Smooth muscle cell (in vitro differentiated cells): ENCODE results near the gene ZNF574. TPM values are rescaled to one million over a fixed set of nuclear protein-coding genes. Genes with fewer than 3 reads are reported as not detected.
"Not testable (repeated sequence)": the region's sequence is repeated elsewhere in the genome, so short reads cannot be mapped to it uniquely, and the experiment has no call there.

Experiments
- DNase-seq: peaks from one replicate; lab custom pipeline; 2025; ENCODE audit not compliant: unreplicated experiment; lab: John Stamatoyannopoulos, UW
- H2AFZ ChIP-seq: fragments of 200-600 bp; sonication (generic); 2 replicates; pipeline ENCODE4 v1.6.0; 2016; ENCODE audit warnings: antibody characterized with exemption, low read depth, mild to moderate bottlenecking
- H3F3A ChIP-seq: fragments of 200-600 bp; sonication (generic); 2 replicates; pipeline ENCODE4 v1.6.0; 2017; ENCODE audit warnings: antibody characterized with exemption, low read depth
- H3K27ac ChIP-seq: fragments of 200-600 bp; sonication (generic); 2 replicates; pipeline ENCODE4 v1.5.1; 2016; ENCODE audit warnings: low read depth, mild to moderate bottlenecking
- H3K27me3 ChIP-seq: fragments of 200-600 bp; sonication (generic); 2 replicates; pipeline ENCODE4 v1.6.1; 2016; ENCODE audit warnings: low read depth, mild to moderate bottlenecking
- H3K36me3 ChIP-seq: fragments of 200-600 bp; sonication (generic); 2 replicates; pipeline ENCODE4 v1.5.1; 2016; ENCODE audit warnings: low read depth
- H3K4me1 ChIP-seq: fragments of 200-600 bp; sonication (generic); 2 replicates; pipeline ENCODE4 v1.5.1; 2016; ENCODE audit warnings: low read depth
- H3K4me2 ChIP-seq: fragments of 200-600 bp; sonication (generic); 2 replicates; pipeline ENCODE4 v1.6.0; 2016; ENCODE audit warnings: mild to moderate bottlenecking
- H3K4me3 ChIP-seq: fragments of 200-600 bp; sonication (generic); 2 replicates; pipeline ENCODE4 v1.5.1; 2016; ENCODE audit warnings: mild to moderate bottlenecking
- H3K79me2 ChIP-seq: fragments of 200-600 bp; sonication (generic); 2 replicates; pipeline ENCODE4 v1.6.0; 2016; ENCODE audit warnings: low read depth, mild to moderate bottlenecking
- H3K9ac ChIP-seq: fragments of 200-600 bp; sonication (generic); 2 replicates; pipeline ENCODE4 v1.6.0; 2016; ENCODE audit warnings: low read depth
- H3K9me3 ChIP-seq: fragments of 200-600 bp; sonication (generic); replicated peaks from 2 replicates; pipeline ENCODE4 v1.5.1; 2016; ENCODE audit warnings: low read depth
- H4K20me1 ChIP-seq: fragments of 200-600 bp; sonication (generic); 2 replicates; pipeline ENCODE4 v1.6.0; 2016; ENCODE audit warnings: low read depth
- WGBS: methylation state at CpG from one replicate; pipeline ENCODE4 v1.1.7; 2016; ENCODE audit warnings: low lambda C conversion rate; 5-methylcytosine and 5-hydroxymethylcytosine counted together
- polyA plus RNA-seq: library from polyadenylated mRNA; unstranded; fragments of >200 nt; fragmentation: Nextera tagmentation; extraction: Ambion mirVana; gene quantifications from 2 replicates; pipeline ENCODE4 v1.2.1, GENCODE V29; 2016
- total RNA-seq: library from RNA; depleted of rRNA; stranded (reverse); fragments of >200 nt; gene quantifications from 2 replicates; pipeline ENCODE4 v1.2.3, GENCODE V29; 2014
- TF ChIP-seq, protein P1 (sequence below): fragments of 200-600 bp; sonication (generic); IDR thresholded peaks from 2 replicates; pipeline ENCODE4 v1.5.1; 2017; ENCODE audit warnings: borderline replicate concordance, mild to moderate bottlenecking, antibody characterized with exemption; ENCODE audit not compliant: insufficient read depth, poor library complexity, severe bottlenecking

ZNF574 gene
- total and polyA plus RNA-seq, 2 experiments from 2014 or later, result 8.9 to 20.5 TPM

DNA sequence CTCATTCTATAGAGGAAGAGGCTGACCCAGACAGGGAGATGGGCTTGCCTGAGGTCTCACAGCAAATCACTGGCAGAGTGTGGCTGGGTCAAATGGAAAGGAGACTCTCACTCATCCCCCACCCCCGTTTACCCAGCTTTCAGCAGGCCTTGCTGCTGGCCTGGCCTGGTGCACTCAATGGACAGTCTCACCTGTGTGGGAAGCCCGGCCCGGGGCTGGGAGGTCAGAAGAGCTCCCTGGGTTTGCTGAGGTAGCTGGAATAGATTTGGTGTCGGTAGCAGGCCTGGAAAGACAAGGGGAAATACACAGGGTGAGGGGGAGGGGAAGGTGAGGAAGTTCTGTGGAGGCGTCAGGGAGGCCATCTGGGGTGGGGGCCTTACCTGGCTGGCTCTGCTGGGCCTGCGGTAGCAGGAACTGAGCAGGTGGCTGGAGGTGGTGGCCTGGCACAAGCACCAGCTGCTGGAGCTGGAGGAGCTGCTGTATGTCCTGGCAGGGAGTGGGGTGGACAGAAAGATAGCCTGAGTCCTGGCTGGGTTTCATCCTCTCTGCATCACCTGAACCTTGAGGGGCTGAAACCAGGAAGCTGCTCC lies 23.5 kb downstream of the ZNF574 start:
- Histone ChIP-seq H3K79me2 (no peaks in the 10 kb centered on the region), H3K27me3 (peaks cover 8% of the 10 kb centered on the region), H2AFZ (no peak overlapping the region), H3K4me1 (no peaks in the 10 kb centered on the region), H3K9ac (no peak overlapping the region), H3K36me3 (no peaks in the 10 kb centered on the region), H3F3A (no peaks in the 10 kb centered on the region), H4K20me1 (no peaks in the 10 kb centered on the region), H3K4me2 (no peak overlapping the region), H3K27ac (no peak overlapping the region), H3K9me3 (no peaks in the 10 kb centered on the region), H3K4me3 (no peak overlapping the region)
- no peak for DNase-seq
- TF ChIP-seq, protein P1, sequence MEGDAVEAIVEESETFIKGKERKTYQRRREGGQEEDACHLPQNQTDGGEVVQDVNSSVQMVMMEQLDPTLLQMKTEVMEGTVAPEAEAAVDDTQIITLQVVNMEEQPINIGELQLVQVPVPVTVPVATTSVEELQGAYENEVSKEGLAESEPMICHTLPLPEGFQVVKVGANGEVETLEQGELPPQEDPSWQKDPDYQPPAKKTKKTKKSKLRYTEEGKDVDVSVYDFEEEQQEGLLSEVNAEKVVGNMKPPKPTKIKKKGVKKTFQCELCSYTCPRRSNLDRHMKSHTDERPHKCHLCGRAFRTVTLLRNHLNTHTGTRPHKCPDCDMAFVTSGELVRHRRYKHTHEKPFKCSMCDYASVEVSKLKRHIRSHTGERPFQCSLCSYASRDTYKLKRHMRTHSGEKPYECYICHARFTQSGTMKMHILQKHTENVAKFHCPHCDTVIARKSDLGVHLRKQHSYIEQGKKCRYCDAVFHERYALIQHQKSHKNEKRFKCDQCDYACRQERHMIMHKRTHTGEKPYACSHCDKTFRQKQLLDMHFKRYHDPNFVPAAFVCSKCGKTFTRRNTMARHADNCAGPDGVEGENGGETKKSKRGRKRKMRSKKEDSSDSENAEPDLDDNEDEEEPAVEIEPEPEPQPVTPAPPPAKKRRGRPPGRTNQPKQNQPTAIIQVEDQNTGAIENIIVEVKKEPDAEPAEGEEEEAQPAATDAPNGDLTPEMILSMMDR, result no peak
- WGBS, result 70% methylated on average over 6 of the region's 6 CpGs

GRCh38 chr19:42100241-42100640 lies 24.3 kb downstream of the ZNF574 start:
- H4K20me1 ChIP-seq, H3K4me1 ChIP-seq: not testable (repeated sequence)
- WGBS, result 65% methylated on average over 10 of the region's 10 CpGs

GRCh38 chr19:42102877-42103276 lies 26.9 kb downstream of the ZNF574 start:
- TF ChIP-seq, protein P1, result no peak
- WGBS, result 66% methylated on average over 2 of the region's 2 CpGs

More at GRCh38 chr19:42100241-42100640, 24.3 kb downstream of the ZNF574 start:
- H3K27ac ChIP-seq, H3K9me3 ChIP-seq, H3K4me3 ChIP-seq, H3K79me2 ChIP-seq, H3K4me2 ChIP-seq, DNase-seq, H2AFZ ChIP-seq, H3K27me3 ChIP-seq, H3F3A ChIP-seq, H3K36me3 ChIP-seq, H3K9ac ChIP-seq: not testable (repeated sequence)

DNA sequence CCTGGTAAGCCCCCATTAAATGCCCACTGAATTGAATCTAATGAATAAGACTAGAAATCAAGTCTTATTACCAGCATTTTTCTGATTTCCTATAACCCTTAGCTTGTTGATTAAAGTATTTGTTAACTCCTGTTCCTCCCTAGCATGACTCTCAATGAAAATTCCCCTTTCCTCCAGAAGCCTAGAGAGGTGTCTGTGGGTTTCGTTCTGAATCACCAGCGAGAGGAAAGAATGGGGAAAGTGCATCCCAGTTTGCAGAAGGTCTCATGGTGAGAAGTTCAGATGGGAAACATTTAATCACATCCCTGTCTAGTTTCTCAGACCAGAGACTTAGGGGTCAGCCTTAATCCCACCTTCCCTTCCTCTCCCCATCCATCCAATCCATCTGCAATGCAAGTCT lies 29.4 kb downstream of the ZNF574 start:
- no peak overlapping the region for H3K9ac ChIP-seq
- no peak overlapping the region for H2AFZ ChIP-seq
- no peaks in the 10 kb centered on the region for H3F3A ChIP-seq
- no peaks in the 10 kb centered on the region for H4K20me1 ChIP-seq
- WGBS, result 69% methylated on average over 2 of the region's 2 CpGs
- H3K4me3 ChIP-seq, result no peak overlapping the region
- DNase-seq, result no peak
- H3K27ac ChIP-seq, result no peak overlapping the region
- no peaks in the 10 kb centered on the region for H3K4me1 ChIP-seq
- no peaks in the 10 kb centered on the region for H3K36me3 ChIP-seq
- TF ChIP-seq, protein P1, result no peak
- no peaks in the 10 kb centered on the region for H3K9me3 ChIP-seq
- H3K27me3 ChIP-seq, result peaks cover 4% of the 10 kb centered on the region
- H3K4me2 ChIP-seq, result no peak overlapping the region
- H3K79me2 ChIP-seq, result no peaks in the 10 kb centered on the region

More at GRCh38 chr19:42102877-42103276, 26.9 kb downstream of the ZNF574 start:
- Histone ChIP-seq H4K20me1 (no peaks in the 10 kb centered on the region), H3K4me3 (no peak overlapping the region), H3K79me2 (no peaks in the 10 kb centered on the region), H3K4me2 (no peak overlapping the region), H3F3A (no peaks in the 10 kb centered on the region), H3K27me3 (peaks cover 4% of the 10 kb centered on the region), H3K4me1 (no peaks in the 10 kb centered on the region), H3K27ac (no peak overlapping the region), H2AFZ (no peak overlapping the region), H3K9me3 (no peaks in the 10 kb centered on the region), H3K36me3 (no peaks in the 10 kb centered on the region), H3K9ac (no peak overlapping the region)
- DNase-seq, result no peak
